HG03139 (cell line): ENCODE data around the gene NOP14.
"Not testable (repeated sequence)": the region's sequence is repeated elsewhere in the genome, so short reads cannot be mapped to it uniquely, and the experiment has no call there.

Source experiments
- ATAC-seq: cut with Tn5 transposase; IDR thresholded peaks from one replicate; pipeline ENCODE4 v1.9.1; 2021; ENCODE audit not compliant: unreplicated experiment

Gene NOP14

GRCh38 chr4:2932951-2933565 is 30.1 kb downstream of the NOP14 start:
- no peak for ATAC-seq

- ATAC-seq: no peak
These were observed 30.8 kb downstream of the NOP14 start for GRCh38 chr4:2932321-2932950.

GRCh38 chr4:2931512-2932301 is 31.5 kb downstream of the NOP14 start:
- peak; percentile 45 for ATAC-seq

GRCh38 chr4:2930758-2931511 is 32.3 kb downstream of the NOP14 start:
- ATAC-seq: no peak

GRCh38 chr4:2930135-2930757 is 33.0 kb downstream of the NOP14 start:
- ATAC-seq: no peak

GRCh38 chr4:2929469-2929868 is 33.7 kb downstream of the NOP14 start:
- ATAC-seq: no peak

GRCh38 chr4:2928242-2929176 is 34.7 kb downstream of the NOP14 start:
- no peak for ATAC-seq

- no peak for ATAC-seq
These were observed 35.5 kb downstream of the NOP14 start for GRCh38 chr4:2927696-2928075.

- ATAC-seq: no peak
These were observed 36.0 kb downstream of the NOP14 start for GRCh38 chr4:2927016-2927695.

GRCh38 chr4:2925931-2926860 is 37.0 kb downstream of the NOP14 start:
- ATAC-seq: no peak

GRCh38 chr4:2925496-2925895 is 37.7 kb downstream of the NOP14 start:
- no peak for ATAC-seq

GRCh38 chr4:2924765-2925301 is 38.4 kb downstream of the NOP14 start:
- ATAC-seq: no peak

GRCh38 chr4:2924286-2924685 is 38.9 kb downstream of the NOP14 start:
- ATAC-seq: no peak

- no peak for ATAC-seq
These were observed 39.5 kb downstream of the NOP14 start for GRCh38 chr4:2923668-2924173.

GRCh38 chr4:2923141-2923551 is 40.1 kb downstream of the NOP14 start:
- ATAC-seq: no peak

- not testable (repeated sequence) for ATAC-seq
These were observed 40.6 kb downstream of the NOP14 start for GRCh38 chr4:2922453-2923101.

GRCh38 chr4:2918714-2919113 is 44.5 kb downstream of the NOP14 start:
- ATAC-seq: not testable (repeated sequence)
